GM12878 (cell line): ENCODE data around the gene ATP5PO. TPM values are rescaled to one million over a fixed set of nuclear protein-coding genes. Genes with fewer than 3 reads are reported as not detected.

Experiments
- ATAC-seq: fragments of 200-7000 bp; cut with Tn5 transposase; 3 replicates; pipeline ENCODE4 v1.9.1; 2020; ENCODE audit warnings: mild to moderate bottlenecking, moderate library complexity
- BruUV-seq: library from RNA; stranded (reverse); fragments of 400-500 nt; replicated peaks from 2 replicates; lab custom pipeline; 2021; lab: Mats Ljungman, UMichigan
- CTCF ChIA-PET: fragments of 300-600 bp; sonication (Branson Sonifier 250); formaldehyde crosslinking; extraction: SDS; loops from one replicate; lab custom pipeline; 2021; ENCODE audit warnings: inconsistent platforms; lab: Yijun Ruan, JAX
- POLR2A ChIA-PET: fragments of 350-600 bp; formaldehyde crosslinking; extraction: SDS; loops from one replicate; lab custom pipeline; 2021; ENCODE audit warnings: inconsistent platforms; lab: Charles Lee
- RAD21 ChIA-PET: fragments of 300-600 bp; sonication (Branson Sonifier 250); formaldehyde crosslinking; loops from one replicate; lab custom pipeline; 2023; ENCODE audit warnings: antibody characterized with exemption; ENCODE audit not compliant: unreplicated experiment; lab: Charles Lee
- SMC1A ChIA-PET: fragments of 300-600 bp; sonication (Branson Sonifier 250); formaldehyde crosslinking; loops from one replicate; lab custom pipeline; 2023; ENCODE audit not compliant: unreplicated experiment, uncharacterized antibody; lab: Charles Lee
- DNase-seq: peaks from one replicate; pipeline ENCODE4 v3.0.0-alpha.2; 2011; ENCODE audit warnings: low read depth, low spot score
- FAIRE-seq: peaks from 3 replicates; lab custom pipeline; 2011; peaks lifted over from hg19 to GRCh38; lab: Jason Lieb, UNC
- H2AFZ ChIP-seq: 2 replicates; pipeline ENCODE4 v1.6.0; 2011; ENCODE audit warnings: low read depth, low read length, control low read depth; ENCODE audit not compliant: control insufficient read depth
- H3K27ac ChIP-seq: 2 replicates; pipeline ENCODE4 v1.5.1; 2011; ENCODE audit warnings: control low read depth; ENCODE audit not compliant: control insufficient read depth, insufficient read depth
- H3K27me3 ChIP-seq, 2 experiments: replicated peaks in 1 of 2; 2 replicates each; pipeline versions ENCODE4 v1.6.0 to v1.6.1; 2011; ENCODE audit warnings: low read length in 1 of 2; ENCODE audit not compliant: control insufficient read depth in 2 of 2, insufficient read depth in 2 of 2
- H3K36me3 ChIP-seq, 2 experiments: 2 replicates each; pipeline ENCODE4 v1.5.1; 2011; ENCODE audit warnings: low read length in 1 of 2; ENCODE audit not compliant: control insufficient read depth in 2 of 2, insufficient read depth in 2 of 2
- H3K4me1 ChIP-seq: 2 replicates; pipeline ENCODE4 v1.6.1; 2011; ENCODE audit warnings: mild to moderate bottlenecking, low read length, moderate library complexity, mixed read lengths; ENCODE audit not compliant: control insufficient read depth, insufficient read depth
- H3K4me2 ChIP-seq: 2 replicates; pipeline ENCODE4 v1.6.0; 2011; ENCODE audit warnings: control low read depth; ENCODE audit not compliant: control insufficient read depth, insufficient read depth
- H3K4me3 ChIP-seq: fragments of 200-600 bp; sonication (generic); 2 replicates; pipeline ENCODE4 v1.5.1; 2016
- H3K79me2 ChIP-seq: 2 replicates; pipeline ENCODE4 v1.6.0; 2011; ENCODE audit warnings: low read length; ENCODE audit not compliant: control insufficient read depth, insufficient read depth
- H3K9ac ChIP-seq: 2 replicates; pipeline ENCODE4 v1.8.0; 2011; ENCODE audit warnings: low read length, control low read depth, mixed read lengths; ENCODE audit not compliant: control insufficient read depth, insufficient read depth
- H3K9me3 ChIP-seq: replicated peaks from 3 replicates; pipeline ENCODE4 v1.5.1; 2011; ENCODE audit warnings: mild to moderate bottlenecking, low read length; ENCODE audit not compliant: control insufficient read depth, insufficient read depth
- H4K20me1 ChIP-seq: 2 replicates; pipeline ENCODE4 v1.6.0; 2011; ENCODE audit not compliant: control insufficient read depth, insufficient read depth
- BACH1 ChIP-seq: fragments of 450-650 bp; IDR thresholded peaks from 2 replicates; pipeline ENCODE4 v1.6.1; 2017; ENCODE audit warnings: mild to moderate bottlenecking, borderline replicate concordance
- CBFB ChIP-seq: IDR thresholded peaks from 2 replicates; pipeline ENCODE4 v1.6.1; 2016; ENCODE audit warnings: antibody characterized with exemption, low read depth
- EGR1 ChIP-seq, 2 experiments: IDR thresholded peaks; 1 replicate in 1 of 2; 2 replicates in 1 of 2; pipeline ENCODE4 v1.6.1; 2011 to 2012; ENCODE audit warnings: low read depth in 2 of 2, low read length in 2 of 2, borderline replicate concordance in 1 of 2, mild to moderate bottlenecking in 1 of 2, moderate library complexity in 1 of 2
- EZH2 ChIP-seq: IDR thresholded peaks from 2 replicates; pipeline ENCODE4 v1.6.1; 2012; ENCODE audit warnings: low read depth, mild to moderate bottlenecking, control low read depth, inconsistent platforms, low read length, borderline replicate concordance; ENCODE audit not compliant: control insufficient read depth
- NFYA ChIP-seq: IDR thresholded peaks from 2 replicates; pipeline ENCODE4 v1.6.1; 2011; ENCODE audit warnings: low read depth, mild to moderate bottlenecking, low read length, improper control_type of control experiment, borderline replicate concordance
- PML ChIP-seq: IDR thresholded peaks from 2 replicates; pipeline ENCODE4 v1.6.1; 2012; ENCODE audit warnings: low read length, inconsistent platforms
- RAD51 ChIP-seq: fragments of 450-650 bp; IDR thresholded peaks from 2 replicates; pipeline ENCODE4 v1.6.1; 2016; ENCODE audit warnings: moderate library complexity, mild to moderate bottlenecking, inconsistent platforms
- SPI1 ChIP-seq: IDR thresholded peaks from 2 replicates; pipeline ENCODE4 v1.6.1; 2011; ENCODE audit warnings: low read depth, mild to moderate bottlenecking, low read length, moderate library complexity, borderline replicate concordance; ENCODE audit not compliant: insufficient read depth
- TCF12 ChIP-seq: IDR thresholded peaks from 2 replicates; pipeline ENCODE4 v1.6.1; 2011; ENCODE audit warnings: low read depth, mild to moderate bottlenecking, low read length
- WGBS: methylation state at CpG from one replicate; pipeline ENCODE4 v1.1.6; 2016; ENCODE audit warnings: low lambda C conversion rate; ENCODE audit not compliant: insufficient replicate concordance, insufficient coverage; ENCODE audit errors: missing lambda C conversion rate; 5-methylcytosine and 5-hydroxymethylcytosine counted together
- in situ Hi-C: fragments of 300-500 bp; cut with MboI; formaldehyde crosslinking; loops from 9 replicates; pipeline ENCODE4 v1.14.3; 2018; ENCODE audit warnings: mixed read lengths
- intact Hi-C: fragments of 100-400 bp; cut with micrococcal nuclease; formaldehyde crosslinking; loops from one replicate; pipeline ENCODE4 v1.14.2; 2022; ENCODE audit not compliant: unreplicated experiment
- polyA plus RNA-seq, 11 experiments: library from polyadenylated mRNA; depleted of rRNA in 4 of 11; unstranded in 6 of 11; stranded (reverse) in 5 of 11; fragments of >200 nt; fragmentation: Nextera tagmentation in 4 of 11; fragmentation: Illumina TruSeq in 1 of 11; extraction: Ambion mirVana in 4 of 11; extraction: Trizol in 1 of 11; gene quantifications; 1 replicate in 1 of 11; 2 replicates in 10 of 11; pipeline versions ENCODE4 v1.2.1 to v1.2.3, GENCODE V29; 2011 to 2016; ENCODE audit warnings: inconsistent platforms in 2 of 11, missing spikeins in 2 of 11, low read depth in 1 of 11
- total RNA-seq, 4 experiments: library from RNA; depleted of rRNA in 3 of 4; stranded (reverse); fragments of >200 nt in 3 of 4; fragmentation: Illumina TruSeq in 1 of 4; extraction: Trizol in 1 of 4; gene quantifications; 2 replicates each; pipeline versions ENCODE4 v1.2.1 to v1.2.3, GENCODE V29; 2013 to 2021
- TF ChIP-seq, protein P1 (sequence below): fragments of 450-650 bp; IDR thresholded peaks from 2 replicates; pipeline ENCODE4 v1.6.1; 2016; ENCODE audit warnings: mild to moderate bottlenecking, moderate library complexity, borderline replicate concordance
- TF ChIP-seq, protein P2 (sequence below): fragments of 450-650 bp; IDR thresholded peaks from 2 replicates; pipeline ENCODE4 v1.6.1; 2017; ENCODE audit warnings: mild to moderate bottlenecking, moderate library complexity
- TF ChIP-seq, protein P3 (sequence below): fragments of 450-650 bp; IDR thresholded peaks from 2 replicates; pipeline ENCODE4 v1.6.1; 2017; ENCODE audit warnings: mild to moderate bottlenecking

The ATP5PO gene
- total and polyA plus RNA-seq, 10 of the 15 experiments (the other 5 are each of a cell fraction or from before 2014, with no cell fraction given) = 251 to 1,656 (median 470) TPM

DNA sequence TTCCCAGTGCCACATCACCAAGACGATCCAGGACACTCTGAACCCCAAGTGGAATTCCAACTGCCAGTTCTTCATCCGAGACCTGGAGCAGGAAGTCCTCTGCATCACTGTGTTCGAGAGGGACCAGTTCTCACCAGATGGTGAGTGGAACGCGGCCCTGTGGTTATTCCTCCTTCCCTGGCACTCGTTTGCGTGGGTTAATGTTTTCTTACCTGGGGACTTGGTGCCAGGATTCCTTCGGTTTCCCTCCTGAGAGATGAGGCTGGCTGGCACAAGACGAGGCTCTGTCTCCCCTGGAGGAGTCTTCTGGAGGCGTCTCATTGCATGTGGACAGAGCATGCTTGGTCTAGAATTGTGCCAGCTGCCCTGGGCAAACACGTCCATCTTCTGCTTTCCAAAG lies 29.3 kb downstream of the ATP5PO start:
- FAIRE-seq (no peak), ATAC-seq (no peak), DNase-seq (no peak)
- Histone ChIP-seq H2AFZ (no peak overlapping the region), H3K4me2 (no peak overlapping the region), H3K36me3 (no peaks in the 10 kb centered on the region), H4K20me1 (no peaks in the 10 kb centered on the region), H3K4me1 (no peaks in the 10 kb centered on the region), H3K9ac (no peak overlapping the region), H3K9me3 (no peaks in the 10 kb centered on the region), H3K27me3 (peaks cover 0 to 6% of the 10 kb centered on the region in 2 experiments; a peak in 2 of 4 replicates), H3K27ac (no peak overlapping the region), H3K79me2 (no peaks in the 10 kb centered on the region), H3K4me3 (no peak overlapping the region)
- POLR2A ChIA-PET = no interaction called here
- WGBS = 26% methylated on average over 11 of the region's 11 CpGs
- CTCF ChIA-PET = interaction anchor here (0.6 kb wide), 1 partner anchor 725 kb away, joined by 3 read pairs; no protein-coding TSS in a partner anchor
- in situ Hi-C loops (no loop called here), intact Hi-C loops (no loop called here)
- SMC1A ChIA-PET = no interaction called here
- TF ChIP-seq, protein P1, sequence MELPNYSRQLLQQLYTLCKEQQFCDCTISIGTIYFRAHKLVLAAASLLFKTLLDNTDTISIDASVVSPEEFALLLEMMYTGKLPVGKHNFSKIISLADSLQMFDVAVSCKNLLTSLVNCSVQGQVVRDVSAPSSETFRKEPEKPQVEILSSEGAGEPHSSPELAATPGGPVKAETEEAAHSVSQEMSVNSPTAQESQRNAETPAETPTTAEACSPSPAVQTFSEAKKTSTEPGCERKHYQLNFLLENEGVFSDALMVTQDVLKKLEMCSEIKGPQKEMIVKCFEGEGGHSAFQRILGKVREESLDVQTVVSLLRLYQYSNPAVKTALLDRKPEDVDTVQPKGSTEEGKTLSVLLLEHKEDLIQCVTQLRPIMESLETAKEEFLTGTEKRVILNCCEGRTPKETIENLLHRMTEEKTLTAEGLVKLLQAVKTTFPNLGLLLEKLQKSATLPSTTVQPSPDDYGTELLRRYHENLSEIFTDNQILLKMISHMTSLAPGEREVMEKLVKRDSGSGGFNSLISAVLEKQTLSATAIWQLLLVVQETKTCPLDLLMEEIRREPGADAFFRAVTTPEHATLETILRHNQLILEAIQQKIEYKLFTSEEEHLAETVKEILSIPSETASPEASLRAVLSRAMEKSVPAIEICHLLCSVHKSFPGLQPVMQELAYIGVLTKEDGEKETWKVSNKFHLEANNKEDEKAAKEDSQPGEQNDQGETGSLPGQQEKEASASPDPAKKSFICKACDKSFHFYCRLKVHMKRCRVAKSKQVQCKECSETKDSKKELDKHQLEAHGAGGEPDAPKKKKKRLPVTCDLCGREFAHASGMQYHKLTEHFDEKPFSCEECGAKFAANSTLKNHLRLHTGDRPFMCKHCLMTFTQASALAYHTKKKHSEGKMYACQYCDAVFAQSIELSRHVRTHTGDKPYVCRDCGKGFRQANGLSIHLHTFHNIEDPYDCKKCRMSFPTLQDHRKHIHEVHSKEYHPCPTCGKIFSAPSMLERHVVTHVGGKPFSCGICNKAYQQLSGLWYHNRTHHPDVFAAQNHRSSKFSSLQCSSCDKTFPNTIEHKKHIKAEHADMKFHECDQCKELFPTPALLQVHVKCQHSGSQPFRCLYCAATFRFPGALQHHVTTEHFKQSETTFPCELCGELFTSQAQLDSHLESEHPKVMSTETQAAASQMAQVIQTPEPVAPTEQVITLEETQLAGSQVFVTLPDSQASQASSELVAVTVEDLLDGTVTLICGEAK = no peak
- TF ChIP-seq PML (no peak), EZH2 (no peak), CBFB (no peak), RAD51 (no peak), EGR1 (IDR thresholded peaks at IDR 0.05; ENCODE audit: borderline replicate concordance in 1 of 2, low read depth in 2 of 2, low read length in 2 of 2) (no peak), TCF12 (no peak), NFYA (no peak), BACH1 (no peak), SPI1 (no peak)
- TF ChIP-seq, protein P2, sequence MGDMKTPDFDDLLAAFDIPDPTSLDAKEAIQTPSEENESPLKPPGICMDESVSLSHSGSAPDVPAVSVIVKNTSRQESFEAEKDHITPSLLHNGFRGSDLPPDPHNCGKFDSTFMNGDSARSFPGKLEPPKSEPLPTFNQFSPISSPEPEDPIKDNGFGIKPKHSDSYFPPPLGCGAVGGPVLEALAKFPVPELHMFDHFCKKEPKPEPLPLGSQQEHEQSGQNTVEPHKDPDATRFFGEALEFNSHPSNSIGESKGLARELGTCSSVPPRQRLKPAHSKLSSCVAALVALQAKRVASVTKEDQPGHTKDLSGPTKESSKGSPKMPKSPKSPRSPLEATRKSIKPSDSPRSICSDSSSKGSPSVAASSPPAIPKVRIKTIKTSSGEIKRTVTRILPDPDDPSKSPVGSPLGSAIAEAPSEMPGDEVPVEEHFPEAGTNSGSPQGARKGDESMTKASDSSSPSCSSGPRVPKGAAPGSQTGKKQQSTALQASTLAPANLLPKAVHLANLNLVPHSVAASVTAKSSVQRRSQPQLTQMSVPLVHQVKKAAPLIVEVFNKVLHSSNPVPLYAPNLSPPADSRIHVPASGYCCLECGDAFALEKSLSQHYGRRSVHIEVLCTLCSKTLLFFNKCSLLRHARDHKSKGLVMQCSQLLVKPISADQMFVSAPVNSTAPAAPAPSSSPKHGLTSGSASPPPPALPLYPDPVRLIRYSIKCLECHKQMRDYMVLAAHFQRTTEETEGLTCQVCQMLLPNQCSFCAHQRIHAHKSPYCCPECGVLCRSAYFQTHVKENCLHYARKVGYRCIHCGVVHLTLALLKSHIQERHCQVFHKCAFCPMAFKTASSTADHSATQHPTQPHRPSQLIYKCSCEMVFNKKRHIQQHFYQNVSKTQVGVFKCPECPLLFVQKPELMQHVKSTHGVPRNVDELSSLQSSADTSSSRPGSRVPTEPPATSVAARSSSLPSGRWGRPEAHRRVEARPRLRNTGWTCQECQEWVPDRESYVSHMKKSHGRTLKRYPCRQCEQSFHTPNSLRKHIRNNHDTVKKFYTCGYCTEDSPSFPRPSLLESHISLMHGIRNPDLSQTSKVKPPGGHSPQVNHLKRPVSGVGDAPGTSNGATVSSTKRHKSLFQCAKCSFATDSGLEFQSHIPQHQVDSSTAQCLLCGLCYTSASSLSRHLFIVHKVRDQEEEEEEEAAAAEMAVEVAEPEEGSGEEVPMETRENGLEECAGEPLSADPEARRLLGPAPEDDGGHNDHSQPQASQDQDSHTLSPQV = no peak
- TF ChIP-seq, protein P3, sequence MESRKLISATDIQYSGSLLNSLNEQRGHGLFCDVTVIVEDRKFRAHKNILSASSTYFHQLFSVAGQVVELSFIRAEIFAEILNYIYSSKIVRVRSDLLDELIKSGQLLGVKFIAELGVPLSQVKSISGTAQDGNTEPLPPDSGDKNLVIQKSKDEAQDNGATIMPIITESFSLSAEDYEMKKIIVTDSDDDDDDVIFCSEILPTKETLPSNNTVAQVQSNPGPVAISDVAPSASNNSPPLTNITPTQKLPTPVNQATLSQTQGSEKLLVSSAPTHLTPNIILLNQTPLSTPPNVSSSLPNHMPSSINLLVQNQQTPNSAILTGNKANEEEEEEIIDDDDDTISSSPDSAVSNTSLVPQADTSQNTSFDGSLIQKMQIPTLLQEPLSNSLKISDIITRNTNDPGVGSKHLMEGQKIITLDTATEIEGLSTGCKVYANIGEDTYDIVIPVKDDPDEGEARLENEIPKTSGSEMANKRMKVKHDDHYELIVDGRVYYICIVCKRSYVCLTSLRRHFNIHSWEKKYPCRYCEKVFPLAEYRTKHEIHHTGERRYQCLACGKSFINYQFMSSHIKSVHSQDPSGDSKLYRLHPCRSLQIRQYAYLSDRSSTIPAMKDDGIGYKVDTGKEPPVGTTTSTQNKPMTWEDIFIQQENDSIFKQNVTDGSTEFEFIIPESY = no peak
- BruUV-seq = no TSS peak
- RAD21 ChIA-PET = no interaction called here
